Neural crest cell (in vitro differentiated cells): ENCODE data around the gene RFX2. TPM values are rescaled to one million over a fixed set of nuclear protein-coding genes. Genes with fewer than 3 reads are reported as not detected.

Experiments
- DNase-seq: peaks from one replicate; pipeline ENCODE4 v3.0.0; 2021; ENCODE audit warnings: low read depth, mixed read lengths, low spot score
- H3K27ac Mint-ChIP-seq: one replicate; pipeline ENCODE4 v1.8.0; 2021; ENCODE audit warnings: mild to moderate bottlenecking, mixed read lengths; ENCODE audit not compliant: unreplicated experiment
- H3K27me3 Mint-ChIP-seq: 2 replicates; pipeline ENCODE4 v1.8.0; 2021; ENCODE audit warnings: low read depth, mild to moderate bottlenecking, mixed read lengths
- H3K36me3 Mint-ChIP-seq: 2 replicates; pipeline ENCODE4 v1.8.0; 2021; ENCODE audit warnings: low read depth, mild to moderate bottlenecking, mixed read lengths
- H3K4me1 Mint-ChIP-seq: 2 replicates; pipeline ENCODE4 v1.8.0; 2021; ENCODE audit warnings: mixed read lengths
- H3K4me3 Mint-ChIP-seq: one replicate; pipeline ENCODE4 v1.8.0; 2021; ENCODE audit warnings: mild to moderate bottlenecking, mixed read lengths
- H3K9me3 Mint-ChIP-seq: 2 replicates; pipeline ENCODE4 v1.8.0; 2021; ENCODE audit warnings: mixed read lengths
- CTCF ChIP-seq: fragments of 200-600 bp; sonication (generic); conservative IDR thresholded peaks from 2 replicates; pipeline ENCODE4 v1.5.0; 2021; ENCODE audit warnings: antibody characterized with exemption, mild to moderate bottlenecking
- total RNA-seq: library from RNA; stranded (reverse); gene quantifications from 2 replicates; pipeline ENCODE4 v1.2.1, GENCODE V29; 2021

The RFX2 gene
- total RNA-seq, 1 donor from 2014 or later = 17.2 TPM

DNA sequence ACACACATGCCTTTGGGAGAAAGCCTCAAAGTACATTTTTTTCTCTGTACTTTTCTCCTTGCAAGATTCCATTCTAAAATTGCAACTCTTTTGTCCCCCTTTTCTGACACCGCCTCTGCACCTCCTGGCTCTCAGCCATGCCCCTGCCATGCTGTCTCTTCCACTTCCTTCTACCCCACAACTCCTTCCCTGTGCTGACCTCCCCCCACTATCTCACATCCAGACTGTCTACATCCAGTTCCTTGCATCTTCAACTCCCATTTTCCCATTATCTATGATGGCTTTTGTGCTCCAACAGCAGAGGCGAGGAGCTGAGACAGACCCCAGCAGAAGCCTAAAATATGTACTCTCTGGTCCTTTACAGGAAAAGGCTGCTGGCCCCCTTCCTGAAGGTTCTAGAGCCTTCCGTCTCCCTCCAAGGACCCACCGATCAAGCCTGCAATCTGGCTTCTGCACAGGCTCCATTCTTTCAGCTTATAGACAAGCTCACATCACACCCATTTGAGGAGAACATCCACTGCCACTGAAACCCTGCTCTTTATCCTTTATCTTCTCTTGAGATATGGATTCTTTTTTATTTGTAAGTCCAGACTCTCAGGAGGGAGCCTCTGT is 50.2 kb downstream of the RFX2 start:
- H3K4me3 Mint-ChIP-seq = no peak overlapping the region

DNA sequence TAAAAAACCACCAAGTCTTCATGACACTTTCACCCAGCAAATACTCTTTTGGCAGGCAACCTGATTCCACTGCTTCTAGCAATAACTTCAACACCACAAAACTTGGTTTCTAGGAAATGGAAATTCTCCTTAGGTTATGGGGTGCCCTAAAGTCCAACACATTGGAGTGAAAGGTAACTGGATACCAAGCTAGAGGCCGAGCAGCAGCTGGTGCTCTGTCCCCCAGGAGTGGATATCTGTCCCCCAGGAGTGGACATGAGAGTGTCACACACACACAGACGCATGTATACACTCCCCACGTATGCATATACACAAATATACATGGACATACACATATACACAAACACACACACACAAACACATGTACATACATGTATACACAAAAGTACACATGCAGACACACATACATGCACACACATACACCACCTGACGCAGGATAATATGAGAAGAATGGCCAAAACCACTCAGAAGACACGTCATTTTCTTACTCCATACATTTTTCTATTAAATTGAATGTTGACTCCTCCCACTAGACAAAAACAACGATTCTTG is 50.8 kb downstream of the RFX2 start:
- DNase-seq = no peak
- no peak overlapping the region for H3K4me3 Mint-ChIP-seq
- no peaks in the 10 kb centered on the region for H3K36me3 Mint-ChIP-seq
- no peaks in the 10 kb centered on the region for H3K9me3 Mint-ChIP-seq
- no peak overlapping the region for H3K27ac Mint-ChIP-seq
- H3K27me3 Mint-ChIP-seq = no peaks in the 10 kb centered on the region
- H3K4me1 Mint-ChIP-seq = peaks cover 35% of the 10 kb centered on the region
- no peak for TF ChIP-seq CTCF

More for the DNA sequence above, 50.2 kb downstream of the RFX2 start:
- Mint-ChIP-seq H3K9me3 (no peaks in the 10 kb centered on the region), H3K27me3 (no peaks in the 10 kb centered on the region), H3K4me1 (peaks cover 39% of the 10 kb centered on the region), H3K27ac (no peak overlapping the region), H3K36me3 (no peaks in the 10 kb centered on the region)
- no peak for DNase-seq
- TF ChIP-seq CTCF = no peak

DNA sequence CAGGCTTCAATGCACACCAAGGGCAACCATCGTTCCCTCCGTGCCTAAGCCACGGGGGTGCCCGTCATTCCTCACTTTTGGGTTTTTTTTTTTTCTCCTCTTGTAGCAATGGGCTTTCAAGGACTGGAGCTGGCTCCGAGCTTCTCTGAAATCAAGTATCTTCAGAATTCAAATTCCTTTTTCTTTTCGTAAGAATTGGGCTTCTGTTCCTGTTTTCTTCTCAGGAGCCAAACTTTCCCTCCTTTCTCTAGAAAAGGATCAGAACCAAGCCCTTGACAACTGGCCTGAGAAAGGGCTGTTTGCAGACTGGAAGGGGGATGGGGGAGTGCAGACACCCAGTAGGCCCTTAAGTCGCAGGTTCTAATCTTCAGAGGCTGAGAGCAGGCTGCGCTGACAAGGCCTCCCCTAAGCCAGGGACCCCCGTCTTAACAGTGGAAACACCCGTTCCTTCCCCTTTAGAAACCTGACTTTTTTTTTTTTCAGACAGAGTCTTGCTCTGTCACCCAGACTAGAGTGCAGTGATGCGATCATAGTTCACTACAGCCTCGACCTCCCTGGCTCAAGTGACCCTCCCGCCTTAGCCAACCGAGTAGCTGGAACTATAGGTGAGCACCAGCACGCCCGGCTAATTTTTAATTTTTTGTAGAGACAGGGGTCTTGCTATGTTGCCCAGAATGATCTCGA is 51.6 kb downstream of the RFX2 start:
- no peak for TF ChIP-seq CTCF
- no peak overlapping the region for H3K4me3 Mint-ChIP-seq
- peaks cover 27% of the 10 kb centered on the region for H3K4me1 Mint-ChIP-seq

GRCh38 chr19:6057651-6058517 is 52.4 kb downstream of the RFX2 start:
- H3K27me3 Mint-ChIP-seq = no peaks in the 10 kb centered on the region
- peak overlapping the region; percentile 43 for H3K27ac Mint-ChIP-seq
- no peak overlapping the region for H3K4me3 Mint-ChIP-seq
- H3K4me1 Mint-ChIP-seq = peaks cover 27% of the 10 kb centered on the region
- no peaks in the 10 kb centered on the region for H3K9me3 Mint-ChIP-seq
- peaks cover 3% of the 10 kb centered on the region for H3K36me3 Mint-ChIP-seq
- TF ChIP-seq CTCF = no peak
- DNase-seq = no peak

More for the DNA sequence above, 51.6 kb downstream of the RFX2 start:
- H3K27me3 Mint-ChIP-seq = no peaks in the 10 kb centered on the region
- no peaks in the 10 kb centered on the region for H3K36me3 Mint-ChIP-seq
- no peak for DNase-seq
- H3K27ac Mint-ChIP-seq = no peak overlapping the region
- H3K9me3 Mint-ChIP-seq = no peaks in the 10 kb centered on the region
